PFSK-1 (cell line): ENCODE data around the gene NUDT2.

ENCODE experiments used
- FOXP2 ChIP-seq: optimal IDR thresholded peaks from 2 replicates; pipeline ENCODE3; 2011; ENCODE audit warnings: borderline replicate concordance, control low read depth, inconsistent platforms; ENCODE audit not compliant: insufficient read depth; ENCODE audit errors: extremely low read length, extremely low read depth
- POLR2AphosphoS5 ChIP-seq: IDR thresholded peaks from 2 replicates; pipeline ENCODE4 v1.6.1; 2012; ENCODE audit warnings: low read depth, mild to moderate bottlenecking, control low read depth, low read length, moderate library complexity
- SIN3A ChIP-seq: IDR thresholded peaks from 2 replicates; pipeline ENCODE4 v1.6.1; 2012; ENCODE audit warnings: mild to moderate bottlenecking, low read length, moderate library complexity, borderline replicate concordance; ENCODE audit not compliant: insufficient read depth
- TAF1 ChIP-seq: IDR thresholded peaks from 2 replicates; pipeline ENCODE4 v1.6.1; 2012; ENCODE audit warnings: low read length, control low read depth, borderline replicate concordance; ENCODE audit not compliant: insufficient read depth
- TF ChIP-seq, protein P1 (sequence below), 2 experiments: IDR thresholded peaks; 2 replicates each; pipeline versions ENCODE4 v1.6.1 to v1.8.0; 2011 to 2012; ENCODE audit warnings: low read depth in 2 of 2, low read length in 2 of 2, control low read depth in 1 of 2, inconsistent platforms in 1 of 2, mild to moderate bottlenecking in 1 of 2, moderate library complexity in 1 of 2; ENCODE audit not compliant: insufficient read depth in 1 of 2

DNA sequence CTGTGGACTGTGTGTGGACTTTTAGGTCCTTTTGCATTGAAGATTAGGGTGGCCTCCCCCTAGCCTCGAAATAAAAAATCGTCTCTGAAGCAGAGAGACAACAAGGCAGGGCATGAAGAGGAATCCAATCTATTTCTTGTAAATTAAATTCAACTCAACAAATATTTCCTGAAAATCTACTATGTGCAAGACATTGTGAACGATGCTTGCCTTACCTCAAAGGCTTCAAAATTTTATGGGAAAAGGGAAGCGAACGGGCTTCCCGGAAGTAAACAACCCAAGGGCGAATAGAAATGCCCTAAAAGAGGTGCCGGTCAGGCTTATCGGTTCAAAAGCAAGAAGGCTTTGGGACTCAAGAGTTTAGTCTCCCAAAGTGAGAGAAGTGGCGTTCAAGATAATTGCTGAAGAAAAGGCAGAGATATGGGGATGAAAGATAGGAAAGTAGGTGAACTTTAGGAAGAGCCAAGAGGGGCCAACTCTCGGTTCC is 826 bp upstream of the NUDT2 start:
- TF ChIP-seq SIN3A (no peak), POLR2AphosphoS5 (no peak), TAF1 (no peak), FOXP2 (no peak)
- TF ChIP-seq, protein P1, sequence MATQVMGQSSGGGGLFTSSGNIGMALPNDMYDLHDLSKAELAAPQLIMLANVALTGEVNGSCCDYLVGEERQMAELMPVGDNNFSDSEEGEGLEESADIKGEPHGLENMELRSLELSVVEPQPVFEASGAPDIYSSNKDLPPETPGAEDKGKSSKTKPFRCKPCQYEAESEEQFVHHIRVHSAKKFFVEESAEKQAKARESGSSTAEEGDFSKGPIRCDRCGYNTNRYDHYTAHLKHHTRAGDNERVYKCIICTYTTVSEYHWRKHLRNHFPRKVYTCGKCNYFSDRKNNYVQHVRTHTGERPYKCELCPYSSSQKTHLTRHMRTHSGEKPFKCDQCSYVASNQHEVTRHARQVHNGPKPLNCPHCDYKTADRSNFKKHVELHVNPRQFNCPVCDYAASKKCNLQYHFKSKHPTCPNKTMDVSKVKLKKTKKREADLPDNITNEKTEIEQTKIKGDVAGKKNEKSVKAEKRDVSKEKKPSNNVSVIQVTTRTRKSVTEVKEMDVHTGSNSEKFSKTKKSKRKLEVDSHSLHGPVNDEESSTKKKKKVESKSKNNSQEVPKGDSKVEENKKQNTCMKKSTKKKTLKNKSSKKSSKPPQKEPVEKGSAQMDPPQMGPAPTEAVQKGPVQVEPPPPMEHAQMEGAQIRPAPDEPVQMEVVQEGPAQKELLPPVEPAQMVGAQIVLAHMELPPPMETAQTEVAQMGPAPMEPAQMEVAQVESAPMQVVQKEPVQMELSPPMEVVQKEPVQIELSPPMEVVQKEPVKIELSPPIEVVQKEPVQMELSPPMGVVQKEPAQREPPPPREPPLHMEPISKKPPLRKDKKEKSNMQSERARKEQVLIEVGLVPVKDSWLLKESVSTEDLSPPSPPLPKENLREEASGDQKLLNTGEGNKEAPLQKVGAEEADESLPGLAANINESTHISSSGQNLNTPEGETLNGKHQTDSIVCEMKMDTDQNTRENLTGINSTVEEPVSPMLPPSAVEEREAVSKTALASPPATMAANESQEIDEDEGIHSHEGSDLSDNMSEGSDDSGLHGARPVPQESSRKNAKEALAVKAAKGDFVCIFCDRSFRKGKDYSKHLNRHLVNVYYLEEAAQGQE (IDR thresholded peaks at IDR 0.05; ENCODE audit: insufficient read depth in 1 of 2, low read depth in 2 of 2, low read length in 2 of 2), result no peak
